Skeletal muscle tissue (tissue), 4 donors: ENCODE data around the gene ADAMTS12. TPM values are rescaled to one million over a fixed set of nuclear protein-coding genes. Genes with fewer than 3 reads are reported as not detected.

Experiments
- H3K27ac ChIP-seq: one replicate; pipeline ENCODE4 v1.7.0; 2013; ENCODE audit warnings: mild to moderate bottlenecking, low read depth, low read length, inconsistent platforms
- H3K27me3 ChIP-seq, 3 donors: one replicate each; pipeline ENCODE4 v1.7.0; 2013; ENCODE audit warnings: low read length in 3 of 3; ENCODE audit not compliant: control insufficient read depth in 3 of 3, insufficient read depth in 3 of 3
- H3K36me3 ChIP-seq, 3 donors: one replicate each; pipeline ENCODE4 v1.7.0; 2013; ENCODE audit warnings: low read length in 3 of 3; ENCODE audit not compliant: control insufficient read depth in 3 of 3, insufficient read depth in 3 of 3
- H3K4me1 ChIP-seq, 3 donors: one replicate each; pipeline ENCODE4 v1.7.0; 2013; ENCODE audit warnings: low read length in 3 of 3, mild to moderate bottlenecking in 3 of 3; ENCODE audit not compliant: control insufficient read depth in 3 of 3, insufficient read depth in 3 of 3
- H3K4me3 ChIP-seq, 3 donors: one replicate each; pipeline ENCODE4 v1.7.0; 2013; ENCODE audit warnings: low read length in 3 of 3
- H3K9ac ChIP-seq, 3 donors: one replicate each; pipeline ENCODE4 v1.7.0; 2013; ENCODE audit warnings: low read length in 3 of 3, mild to moderate bottlenecking in 3 of 3, moderate library complexity in 2 of 3, low read depth in 1 of 3
- H3K9me3 ChIP-seq, 3 donors: one replicate each; pipeline ENCODE4 v1.7.0; 2013; ENCODE audit warnings: low read length in 3 of 3; ENCODE audit not compliant: control insufficient read depth in 3 of 3
- total RNA-seq: library from RNA; depleted of rRNA; stranded (reverse); fragments of >200 nt; gene quantifications from one replicate; pipeline ENCODE4 v1.2.3, GENCODE V29; 2014
- donor health status: Osteomylitis.

ADAMTS12 gene
- total RNA-seq, 1 donor from 2014 or later: 19.3 TPM

DNA sequence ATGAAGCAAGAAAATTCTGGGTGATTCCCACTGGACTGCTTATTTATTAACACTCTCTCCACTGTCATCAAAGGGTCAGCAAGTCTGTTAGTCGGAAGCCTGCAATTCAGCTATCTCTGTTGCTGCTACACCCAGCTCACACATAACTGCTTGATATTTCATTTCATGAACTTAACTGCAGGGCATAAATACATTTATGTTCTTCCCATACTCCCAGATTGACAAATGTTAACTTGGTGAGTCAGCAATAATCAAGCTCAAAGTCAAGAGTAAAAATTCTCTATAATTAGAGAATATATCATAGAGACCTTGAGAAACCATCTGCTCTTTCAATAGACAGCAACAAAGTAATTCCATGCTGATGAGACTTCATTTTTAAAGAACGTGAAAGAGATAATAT, 198.8 kb downstream of the ADAMTS12 start:
- Histone ChIP-seq H3K27ac (no peak overlapping the region), H3K9me3 (peaks cover 0 to 7% (median 0%) of the 10 kb centered on the region in 3 donors), H3K9ac (no peak overlapping the region), H3K4me3 (no peak overlapping the region), H3K4me1 (no peaks in the 10 kb centered on the region), H3K27me3 (no peaks in the 10 kb centered on the region), H3K36me3 (no peaks in the 10 kb centered on the region)

DNA sequence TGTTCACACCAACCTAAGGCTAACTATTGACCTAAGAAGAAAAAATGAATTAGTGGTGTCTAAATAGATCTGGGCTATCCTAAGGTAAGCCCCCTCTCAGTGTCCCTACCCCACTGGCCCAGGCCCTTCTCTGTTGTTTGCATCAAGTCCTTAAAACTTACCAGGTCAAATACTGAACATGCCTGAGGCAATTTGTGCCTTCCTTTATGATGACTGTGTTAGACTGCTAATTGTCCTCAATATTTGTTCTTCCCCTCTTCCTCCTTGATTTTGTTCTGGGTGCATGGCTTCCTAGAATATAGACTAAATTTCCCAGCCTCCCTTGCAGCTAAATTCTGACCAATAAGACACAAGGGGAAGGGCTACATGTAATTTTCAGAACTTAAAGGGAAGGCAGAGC, 199.9 kb downstream of the ADAMTS12 start:
- no peak overlapping the region for H3K9ac ChIP-seq
- peaks cover 0 to 7% (median 0%) of the 10 kb centered on the region in 3 donors for H3K9me3 ChIP-seq

DNA sequence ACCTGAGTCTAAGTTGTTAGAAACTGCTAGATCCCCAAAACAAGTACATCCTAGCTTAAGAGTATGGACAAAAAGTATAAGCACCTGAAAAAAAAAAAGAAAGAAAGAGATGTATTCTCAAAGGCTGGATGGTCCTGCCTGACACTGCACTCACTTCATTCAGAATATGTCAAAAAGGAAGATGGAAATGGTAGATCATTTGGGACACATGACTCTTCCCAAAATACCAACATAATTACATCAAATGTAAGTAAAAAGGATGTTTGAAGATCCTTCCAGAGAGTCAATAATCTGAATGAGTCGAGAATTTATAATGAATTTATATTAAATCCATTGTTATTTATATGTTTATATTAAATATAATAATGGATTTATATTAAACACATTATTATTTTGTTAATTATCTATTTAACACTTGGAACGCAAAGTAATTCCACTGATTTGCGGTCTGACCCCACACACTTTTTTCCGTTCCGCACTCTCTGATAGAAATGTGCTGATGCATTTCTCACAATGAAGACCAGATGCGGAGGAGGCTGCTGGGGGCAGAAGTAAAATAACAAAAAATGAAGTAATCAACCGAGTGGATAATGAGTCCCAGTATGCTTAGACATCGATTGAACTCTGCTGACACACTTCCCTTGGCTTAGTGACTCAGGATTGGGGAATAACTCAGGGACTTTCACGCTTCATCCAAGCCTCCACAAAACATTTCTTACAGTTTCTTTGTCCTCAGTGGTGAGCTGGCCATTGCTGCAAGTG, 201.2 kb downstream of the ADAMTS12 start:
- H3K27ac ChIP-seq: no peak overlapping the region

More for the DNA sequence above, 199.9 kb downstream of the ADAMTS12 start:
- H3K4me3 ChIP-seq: no peak overlapping the region
- no peaks in the 10 kb centered on the region for H3K4me1 ChIP-seq
- H3K27ac ChIP-seq: no peak overlapping the region
- H3K36me3 ChIP-seq: no peaks in the 10 kb centered on the region
- H3K27me3 ChIP-seq: no peaks in the 10 kb centered on the region

DNA sequence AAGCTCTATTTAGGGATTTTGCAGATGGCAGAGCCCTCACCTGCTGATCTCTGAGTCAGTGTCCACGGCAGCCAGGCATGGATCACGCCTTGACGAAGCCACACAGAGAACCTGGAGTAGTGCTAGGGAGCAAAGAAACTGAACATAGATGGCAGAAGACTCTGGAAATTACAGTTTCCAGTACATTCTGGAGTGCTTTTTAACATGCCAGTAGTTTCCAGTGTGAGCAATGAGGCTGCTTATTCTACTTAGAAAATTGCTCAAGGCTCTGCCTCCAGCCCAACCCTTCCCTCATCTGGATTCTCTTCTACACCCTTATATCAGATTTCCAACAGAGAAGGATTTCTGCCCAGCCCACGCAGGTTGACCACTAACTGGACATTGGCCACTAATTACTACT, 203.3 kb downstream of the ADAMTS12 start:
- H3K4me3 ChIP-seq: no peak overlapping the region
- H3K4me1 ChIP-seq: no peaks in the 10 kb centered on the region
- H3K9me3 ChIP-seq: peaks cover 0 to 4% (median 0%) of the 10 kb centered on the region in 3 donors
- H3K9ac ChIP-seq: no peak overlapping the region
- H3K27ac ChIP-seq: peak overlapping the region; percentile 60
- no peaks in the 10 kb centered on the region for H3K36me3 ChIP-seq
- H3K27me3 ChIP-seq: no peaks in the 10 kb centered on the region

More for the DNA sequence above, 201.2 kb downstream of the ADAMTS12 start:
- Histone ChIP-seq H3K36me3 (no peaks in the 10 kb centered on the region), H3K9ac (no peak overlapping the region), H3K4me1 (no peaks in the 10 kb centered on the region), H3K4me3 (no peak overlapping the region), H3K9me3 (peaks cover 0 to 7% (median 0%) of the 10 kb centered on the region in 3 donors), H3K27me3 (no peaks in the 10 kb centered on the region)

DNA sequence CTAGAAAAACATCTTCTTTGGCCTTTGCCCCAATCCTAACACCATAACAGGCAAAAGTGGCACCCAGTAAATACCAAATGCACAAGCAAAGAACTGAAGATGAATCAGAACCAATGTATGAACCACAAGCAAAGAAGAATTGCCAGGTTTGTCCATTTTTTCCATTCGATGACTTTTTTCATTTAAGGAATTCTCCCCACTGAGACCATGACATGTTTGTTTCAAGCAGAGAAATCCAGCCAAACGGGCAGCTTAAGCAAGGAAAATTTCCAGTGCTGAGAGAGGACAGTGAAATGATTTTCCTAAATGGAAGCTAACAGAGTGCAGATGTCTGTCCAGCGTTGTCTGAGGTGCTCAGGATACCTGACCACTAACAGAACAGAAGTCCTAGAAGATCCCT, 203.7 kb downstream of the ADAMTS12 start:
- no peak overlapping the region for H3K9ac ChIP-seq
- no peaks in the 10 kb centered on the region for H3K4me1 ChIP-seq
- no peaks in the 10 kb centered on the region for H3K27me3 ChIP-seq
- H3K4me3 ChIP-seq: no peak overlapping the region
- H3K27ac ChIP-seq: peak overlapping the region; percentile 60
- peaks cover 0 to 4% (median 0%) of the 10 kb centered on the region in 3 donors for H3K9me3 ChIP-seq
- no peaks in the 10 kb centered on the region for H3K36me3 ChIP-seq

DNA sequence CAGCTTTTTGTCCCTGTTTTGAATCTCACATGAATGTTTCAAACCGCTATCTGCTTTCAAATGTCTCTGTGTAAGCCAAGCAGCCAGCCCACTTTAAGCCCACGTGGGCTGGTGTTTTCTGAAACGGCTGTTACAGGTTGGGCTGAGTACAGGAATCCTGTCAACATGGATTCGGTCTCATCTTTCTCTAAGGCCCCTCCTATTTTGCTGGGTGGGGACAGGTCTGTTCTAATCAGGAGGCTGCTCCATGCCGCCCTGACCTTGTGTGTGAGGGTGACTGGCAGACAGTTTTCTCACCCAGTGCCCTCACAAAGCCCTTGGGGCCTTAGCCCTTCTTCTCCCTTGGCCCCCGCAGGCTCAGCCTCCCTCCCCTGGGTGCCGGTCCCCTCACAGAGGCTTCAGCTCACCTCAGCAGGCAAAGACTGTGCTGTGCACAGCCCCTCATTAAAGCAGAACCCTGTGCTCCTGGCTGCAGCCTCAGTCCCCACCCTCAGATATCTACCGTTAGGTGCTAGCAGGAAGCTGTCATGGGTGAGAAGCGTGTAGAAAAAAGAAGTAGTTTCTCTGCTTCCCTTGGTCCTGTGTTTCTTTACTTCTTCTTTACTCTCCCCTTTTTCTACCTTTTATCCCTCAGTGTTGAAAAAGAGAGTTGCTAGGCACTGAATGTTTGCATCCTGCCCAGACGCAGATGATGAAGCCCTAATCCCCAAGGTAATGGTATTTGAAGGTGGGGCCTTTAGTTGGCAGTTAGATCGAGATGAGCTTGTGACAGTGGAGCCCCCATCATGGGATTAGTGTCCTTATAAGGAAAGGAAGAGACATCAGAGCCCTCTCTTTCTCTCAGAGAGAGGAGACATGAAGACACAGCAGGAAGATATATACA, 205.7 kb downstream of the ADAMTS12 start:
- no peak overlapping the region for H3K27ac ChIP-seq
- H3K9ac ChIP-seq: no peak overlapping the region
- no peaks in the 10 kb centered on the region for H3K4me1 ChIP-seq
- no peaks in the 10 kb centered on the region for H3K36me3 ChIP-seq
- no peaks in the 10 kb centered on the region for H3K27me3 ChIP-seq
- no peaks in the 10 kb centered on the region for H3K9me3 ChIP-seq
- no peak overlapping the region for H3K4me3 ChIP-seq

DNA sequence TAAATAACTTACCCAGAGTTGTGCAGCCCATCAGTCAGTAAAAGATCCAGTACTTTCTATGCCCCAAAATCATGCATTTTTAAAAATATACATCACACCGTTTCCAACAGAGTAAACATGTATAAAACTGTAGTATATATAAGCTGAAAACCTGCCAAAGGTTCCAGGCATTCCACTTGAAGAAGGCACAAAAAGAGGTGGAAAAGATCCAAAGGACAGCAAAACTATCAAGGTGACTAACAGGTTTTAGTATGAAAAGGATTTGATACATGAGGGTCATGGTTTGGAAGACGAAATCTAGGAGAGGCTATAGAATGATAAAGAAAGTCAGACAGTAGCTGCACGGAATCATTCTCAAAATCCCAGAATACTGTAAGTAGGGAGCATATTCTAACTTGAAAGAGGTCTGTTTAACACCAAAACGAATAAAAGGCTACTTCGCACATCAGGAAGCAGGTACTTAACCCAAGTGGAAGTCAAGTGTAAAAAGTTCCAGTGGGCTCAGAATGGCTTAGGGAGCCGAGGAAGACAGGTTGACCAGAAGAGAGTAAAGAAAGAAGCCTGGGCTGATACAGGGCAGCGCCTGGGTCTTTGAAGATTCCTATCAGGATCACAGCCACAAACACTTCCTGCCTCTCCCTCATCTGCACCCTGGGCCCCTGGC, 207.2 kb downstream of the ADAMTS12 start:
- Histone ChIP-seq H3K27me3 (no peaks in the 10 kb centered on the region), H3K27ac (no peak overlapping the region), H3K4me3 (no peak overlapping the region), H3K4me1 (no peaks in the 10 kb centered on the region), H3K9me3 (no peaks in the 10 kb centered on the region), H3K36me3 (no peaks in the 10 kb centered on the region), H3K9ac (no peak overlapping the region)

DNA sequence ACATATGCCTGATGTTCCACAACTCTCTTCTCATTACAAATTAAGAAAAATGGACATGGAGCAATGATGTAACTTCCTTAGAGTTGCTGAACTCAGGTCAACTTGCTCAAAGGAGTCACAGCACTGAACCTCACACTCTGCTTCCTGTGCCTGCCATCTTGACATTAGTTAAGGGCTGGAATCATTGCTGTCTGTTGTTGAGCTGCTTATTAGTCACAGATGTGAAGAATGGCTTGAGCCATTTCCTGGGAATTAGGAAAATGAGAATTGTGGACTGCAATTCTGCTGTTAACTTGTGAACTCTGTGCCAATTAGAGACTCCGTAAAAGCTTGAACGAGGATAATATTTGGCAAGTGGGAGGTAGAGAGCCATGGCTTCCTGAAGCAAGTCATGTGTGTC, 212.0 kb downstream of the ADAMTS12 start:
- Histone ChIP-seq H3K36me3 (no peaks in the 10 kb centered on the region), H3K9ac (no peak overlapping the region), H3K4me3 (no peak overlapping the region), H3K4me1 (no peaks in the 10 kb centered on the region), H3K9me3 (no peaks in the 10 kb centered on the region), H3K27me3 (no peaks in the 10 kb centered on the region), H3K27ac (no peak overlapping the region)

DNA sequence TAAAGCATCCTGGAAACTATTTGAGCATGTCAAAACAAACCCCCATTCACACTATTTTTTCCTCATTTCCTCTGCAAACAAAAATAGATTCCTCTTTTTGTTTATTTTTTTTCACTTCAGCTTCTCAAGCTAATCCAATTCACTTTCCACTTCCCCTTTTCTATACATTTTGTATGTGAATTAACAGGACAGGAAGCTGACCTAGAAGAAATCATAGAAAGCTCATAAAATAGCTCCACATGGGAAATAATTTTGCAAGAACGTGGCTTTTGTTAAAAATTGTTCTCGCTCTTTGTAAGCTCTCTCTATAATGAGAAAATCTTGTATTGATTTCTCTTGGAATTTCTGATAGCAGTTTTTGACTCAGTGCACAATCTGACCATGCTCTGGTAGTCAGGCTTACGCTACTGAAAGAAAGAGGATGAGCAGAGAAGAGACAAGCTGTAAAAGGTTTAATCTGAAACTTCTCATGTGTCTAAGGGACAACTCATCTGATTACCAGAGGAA, 215.8 kb downstream of the ADAMTS12 start:
- no peaks in the 10 kb centered on the region for H3K27me3 ChIP-seq
- H3K4me1 ChIP-seq: no peaks in the 10 kb centered on the region
- no peak overlapping the region for H3K27ac ChIP-seq
- no peak overlapping the region for H3K9ac ChIP-seq
- H3K9me3 ChIP-seq: no peaks in the 10 kb centered on the region
- H3K4me3 ChIP-seq: no peak overlapping the region
- no peaks in the 10 kb centered on the region for H3K36me3 ChIP-seq
